Measurements from ENCODE around the gene STK32C.

Gene STK32C

DNA sequence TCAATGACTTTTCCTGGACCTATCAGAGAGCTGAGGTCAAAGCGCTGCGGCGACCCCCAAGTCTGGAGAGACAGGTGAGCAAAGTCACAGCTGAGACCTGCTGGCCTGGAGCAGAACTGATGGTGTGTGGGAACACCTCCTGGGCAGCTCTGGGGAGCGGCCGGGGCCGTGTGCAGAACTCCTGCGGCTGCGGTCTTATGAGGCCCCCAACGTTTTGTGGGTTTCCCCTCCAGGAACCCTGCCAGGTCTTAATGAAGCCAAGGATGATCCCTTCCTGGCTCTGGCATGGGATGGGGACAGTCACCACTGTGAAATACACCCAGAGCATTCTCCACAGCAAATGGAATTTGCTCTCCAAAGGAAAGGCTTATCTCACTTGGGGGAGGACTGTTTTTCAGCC lies 94.9 kb downstream of the STK32C start:
- no peak for DNase-seq (ENCODE audit: low read depth, low spot score)

DNA sequence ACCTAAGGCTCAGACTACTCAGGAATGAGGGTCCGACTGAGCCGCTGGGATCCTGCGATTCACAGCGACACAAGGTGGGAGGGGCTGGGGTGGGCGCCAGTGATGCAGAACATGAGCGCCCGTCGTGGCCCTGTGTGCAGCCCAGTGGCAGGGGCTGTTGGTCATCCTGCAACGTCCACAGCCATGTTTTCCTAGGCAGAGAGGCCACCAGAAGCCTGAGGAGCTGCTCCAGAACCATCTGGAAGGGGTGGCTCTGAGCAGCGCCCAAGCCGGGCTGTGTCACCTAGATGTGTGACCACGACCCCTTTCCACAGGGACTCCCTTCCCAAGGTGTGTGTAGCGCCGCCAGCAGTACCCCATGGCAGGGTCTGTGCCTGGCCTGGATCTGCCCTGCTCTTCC lies 96.5 kb downstream of the STK32C start:
- no peak for DNase-seq (ENCODE audit: low read depth, low spot score)

DNA sequence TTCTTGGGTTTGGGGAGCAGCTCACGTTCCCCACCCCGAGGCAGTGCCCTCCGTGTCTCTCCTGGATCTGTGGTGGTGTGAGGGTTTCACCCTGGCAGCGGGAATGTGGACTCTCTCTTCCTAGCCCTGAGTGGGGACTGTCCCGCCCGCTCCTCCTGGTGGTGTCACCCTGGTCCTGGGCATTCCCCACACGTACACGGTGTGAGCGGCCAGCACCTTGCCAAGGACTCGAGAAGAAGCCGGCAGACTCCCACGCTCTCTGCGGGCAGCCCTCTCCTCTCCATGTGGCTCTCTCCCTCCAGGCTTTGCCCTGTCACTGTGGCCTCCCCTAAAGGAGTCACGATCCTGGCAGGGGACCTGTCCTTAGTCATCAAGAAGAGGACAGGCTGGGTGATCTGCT lies 97.0 kb downstream of the STK32C start:
- no peak for DNase-seq (ENCODE audit: low read depth, low spot score)

DNA sequence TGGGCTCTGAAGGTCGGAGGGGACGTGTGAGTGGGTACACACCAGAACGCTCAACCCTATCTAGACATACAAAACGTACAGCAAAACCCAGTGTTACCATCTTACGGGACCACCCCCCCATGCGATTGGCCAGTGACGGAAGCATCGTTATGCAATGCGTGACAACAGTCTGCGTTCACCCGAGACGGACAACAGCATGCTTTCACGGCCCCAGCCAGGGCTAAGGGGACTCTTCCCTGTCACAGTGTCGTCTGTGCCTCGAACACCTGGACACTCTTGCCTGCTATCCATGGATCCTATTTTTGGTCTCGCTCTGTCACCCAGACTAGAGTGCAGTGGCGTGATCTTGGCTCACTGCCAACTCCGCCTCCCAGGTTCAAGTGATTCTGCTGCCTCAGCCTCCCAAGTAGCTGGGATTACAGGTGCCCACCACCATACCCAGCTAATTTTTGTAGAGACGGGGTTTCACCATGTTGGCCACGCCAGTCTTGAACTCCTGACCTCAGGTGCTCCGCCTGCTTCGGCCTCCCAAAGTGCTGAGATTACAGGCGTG lies 97.7 kb downstream of the STK32C start:
- DNase-seq (ENCODE audit: low read depth, low spot score): no peak

DNA sequence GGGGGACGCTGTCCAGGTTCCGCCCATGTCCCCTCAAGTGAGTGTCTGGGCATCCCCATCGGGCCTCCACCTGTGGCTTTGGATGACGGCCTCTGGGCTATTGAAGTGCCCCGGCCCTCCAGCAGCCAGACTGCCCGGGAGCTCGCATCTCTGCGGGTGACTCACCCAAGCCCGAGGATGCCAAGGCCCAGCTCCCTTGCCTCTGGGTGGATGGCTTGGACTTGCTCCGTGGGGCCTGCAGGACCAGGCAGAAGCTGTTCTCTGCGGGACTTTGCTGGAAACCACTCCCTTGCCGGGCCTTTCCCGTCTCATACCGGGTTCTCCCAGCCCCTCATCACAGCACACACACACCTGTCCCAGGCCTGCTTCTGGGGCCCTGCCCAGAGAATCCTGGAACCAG lies 98.6 kb downstream of the STK32C start:
- no peak for DNase-seq (ENCODE audit: low read depth, low spot score)

DNA sequence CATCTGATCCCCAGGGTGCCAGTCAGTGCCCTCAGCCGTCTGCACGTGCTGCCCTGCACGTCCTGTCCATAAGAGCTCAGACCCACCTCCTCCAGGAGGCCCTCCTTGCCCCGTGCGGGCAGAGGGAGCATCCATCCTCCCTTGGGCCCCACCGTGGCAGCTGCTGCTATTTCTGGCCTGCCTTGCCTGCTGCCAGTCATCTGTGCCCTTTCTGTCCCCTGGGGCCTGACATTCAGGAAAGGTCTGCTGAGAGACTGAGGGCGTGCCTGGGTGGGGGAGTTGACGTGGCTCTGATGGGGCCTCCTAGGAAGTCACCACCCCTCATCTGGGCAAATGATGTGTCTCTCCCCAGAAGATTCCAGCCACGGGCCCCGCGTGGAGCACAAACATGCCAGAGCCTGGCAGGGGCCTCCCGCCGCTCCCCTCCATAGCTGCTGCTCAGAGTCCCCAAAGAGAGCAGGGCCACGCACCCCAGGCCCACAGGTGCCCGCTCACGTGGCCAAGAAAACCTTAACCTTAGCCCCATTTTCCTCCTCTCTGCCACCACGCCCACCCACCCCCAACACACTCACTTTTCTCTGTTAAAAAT lies 99.2 kb downstream of the STK32C start:
- DNase-seq (ENCODE audit: low read depth, low spot score): no peak

DNA sequence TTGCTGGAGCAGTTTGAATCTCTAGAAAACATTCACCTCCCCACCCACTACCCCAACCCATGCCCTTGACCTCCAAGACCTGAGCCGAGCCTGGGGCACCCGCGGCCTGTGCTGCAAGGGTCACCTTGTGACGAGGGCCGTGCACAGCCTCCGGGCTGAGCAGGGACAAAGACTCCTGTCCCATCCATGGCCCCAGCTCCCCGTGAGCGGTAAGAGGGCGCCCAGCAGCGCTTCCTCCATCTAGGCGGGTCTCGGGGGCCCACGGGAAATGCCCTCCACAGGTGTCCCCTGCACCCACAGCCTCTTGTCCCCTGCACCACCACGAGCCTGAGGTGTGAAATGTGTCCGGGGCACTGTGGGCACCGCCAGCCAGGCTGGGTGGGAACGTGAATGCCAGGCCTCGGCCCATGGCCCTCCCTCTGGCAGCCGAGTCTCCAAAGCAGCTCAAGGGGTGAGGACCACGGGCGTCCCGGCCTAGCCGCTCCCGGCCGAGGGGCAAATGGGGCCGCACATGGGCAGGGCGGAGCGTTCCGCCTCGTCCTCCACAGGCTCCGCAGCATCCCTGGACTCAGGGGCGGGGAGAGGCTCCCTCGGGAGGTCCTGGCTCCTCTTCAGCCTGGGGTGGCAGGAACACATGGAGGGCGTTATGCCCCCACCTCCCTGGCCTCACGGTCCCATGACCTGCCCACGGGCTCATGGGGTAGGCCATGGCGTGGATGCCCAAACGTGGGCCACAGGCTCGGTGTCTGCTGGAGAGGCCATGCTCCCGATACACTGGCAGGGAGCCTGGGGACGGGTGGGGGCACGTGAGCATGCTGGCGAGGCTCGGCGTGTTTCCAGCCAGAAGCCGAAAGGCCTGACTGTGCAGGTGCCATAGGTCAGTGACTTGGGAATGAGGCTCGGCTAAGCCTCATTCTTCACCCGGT lies 100.0 kb downstream of the STK32C start:
- no peak for DNase-seq (ENCODE audit: low read depth, low spot score)

DNA sequence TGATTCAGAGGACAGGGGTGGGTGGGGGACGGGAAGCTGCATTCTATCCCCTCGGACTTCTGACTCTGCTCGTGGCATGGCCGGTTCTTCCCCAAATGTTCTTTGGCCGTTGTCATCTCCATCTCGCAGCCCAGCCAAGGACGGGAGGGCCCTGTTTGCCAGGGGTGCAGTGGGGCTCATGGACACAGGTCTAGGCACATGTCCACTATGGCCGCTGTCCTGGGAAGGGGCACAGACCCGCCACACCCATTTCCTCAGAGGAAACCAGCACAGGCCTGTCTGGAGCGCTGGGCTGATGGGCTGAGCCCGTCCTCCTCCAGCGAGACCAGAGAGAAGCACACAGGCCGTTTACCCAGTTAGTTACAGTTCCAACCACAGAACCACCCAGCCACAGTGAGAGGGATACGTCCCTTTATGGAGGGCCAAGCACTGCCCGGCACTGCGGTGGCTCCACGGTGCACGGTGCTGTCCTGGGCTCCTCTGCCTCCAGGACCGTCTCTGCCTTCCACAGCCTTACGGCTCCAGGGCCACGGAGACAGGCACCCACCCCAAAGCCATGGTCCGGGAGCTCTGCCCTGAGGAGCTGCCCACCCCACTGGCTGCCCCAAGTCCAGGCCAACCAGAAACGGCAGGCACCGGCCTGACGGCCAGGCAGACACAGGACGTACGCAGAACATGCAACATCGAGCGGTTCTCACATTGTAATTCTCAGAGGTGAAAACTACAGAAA lies 100.8 kb downstream of the STK32C start:
- DNase-seq (ENCODE audit: low read depth, low spot score): no peak

DNA sequence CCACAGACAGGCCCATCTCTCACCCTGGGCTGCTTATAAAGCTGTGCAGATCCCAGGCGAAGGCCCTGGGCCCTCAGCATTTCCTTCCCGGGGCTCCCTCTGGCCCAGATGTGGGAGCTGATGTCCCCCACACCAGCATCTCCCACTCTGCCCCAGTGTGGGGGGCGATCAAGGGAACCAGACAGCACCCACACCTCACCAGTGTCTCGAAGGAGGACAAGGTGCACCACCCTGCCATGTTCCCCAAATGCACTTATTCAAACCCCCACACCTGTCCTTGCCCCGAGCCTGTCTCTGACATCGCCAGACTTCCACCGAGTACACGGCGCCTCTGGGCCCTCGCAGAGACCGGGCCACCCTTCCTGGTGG lies 101.4 kb downstream of the STK32C start:
- DNase-seq (ENCODE audit: low read depth, low spot score): no peak

DNA sequence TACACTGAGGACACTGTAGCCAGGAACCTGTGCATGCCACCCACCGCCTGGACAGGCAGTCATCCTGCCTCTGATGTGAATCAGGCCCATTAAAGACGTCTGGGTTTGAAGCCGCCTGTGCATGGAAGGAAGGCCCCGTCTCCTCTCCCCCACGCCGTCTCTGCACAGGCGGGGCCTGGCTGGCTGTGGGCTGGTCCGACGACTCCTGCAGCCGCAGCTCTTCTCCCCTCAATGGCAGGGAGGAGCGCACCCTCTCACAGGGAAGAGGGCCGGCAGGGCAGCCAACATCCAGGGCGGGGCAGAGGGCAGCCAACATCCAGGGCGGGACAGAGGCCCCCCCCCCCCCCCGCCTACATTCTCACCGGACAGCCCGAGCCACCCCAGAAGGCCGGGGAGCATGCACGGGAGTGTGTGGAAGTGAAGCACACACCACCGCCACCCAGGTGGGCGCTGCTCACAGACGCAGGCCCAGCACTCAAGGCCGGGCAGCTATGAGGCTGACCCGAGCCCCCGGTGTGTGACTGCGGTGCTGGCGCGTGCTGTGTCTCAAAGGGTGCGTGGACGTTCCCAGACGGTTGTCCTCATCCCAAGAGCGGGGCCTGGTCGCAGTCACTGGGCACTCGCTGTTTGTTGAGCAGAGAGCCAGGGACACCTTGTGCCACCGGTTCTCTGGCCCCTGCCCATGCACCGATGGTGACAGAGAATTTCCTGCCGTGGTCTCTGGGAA lies 101.9 kb downstream of the STK32C start:
- DNase-seq (ENCODE audit: low read depth, low spot score): no peak

DNA sequence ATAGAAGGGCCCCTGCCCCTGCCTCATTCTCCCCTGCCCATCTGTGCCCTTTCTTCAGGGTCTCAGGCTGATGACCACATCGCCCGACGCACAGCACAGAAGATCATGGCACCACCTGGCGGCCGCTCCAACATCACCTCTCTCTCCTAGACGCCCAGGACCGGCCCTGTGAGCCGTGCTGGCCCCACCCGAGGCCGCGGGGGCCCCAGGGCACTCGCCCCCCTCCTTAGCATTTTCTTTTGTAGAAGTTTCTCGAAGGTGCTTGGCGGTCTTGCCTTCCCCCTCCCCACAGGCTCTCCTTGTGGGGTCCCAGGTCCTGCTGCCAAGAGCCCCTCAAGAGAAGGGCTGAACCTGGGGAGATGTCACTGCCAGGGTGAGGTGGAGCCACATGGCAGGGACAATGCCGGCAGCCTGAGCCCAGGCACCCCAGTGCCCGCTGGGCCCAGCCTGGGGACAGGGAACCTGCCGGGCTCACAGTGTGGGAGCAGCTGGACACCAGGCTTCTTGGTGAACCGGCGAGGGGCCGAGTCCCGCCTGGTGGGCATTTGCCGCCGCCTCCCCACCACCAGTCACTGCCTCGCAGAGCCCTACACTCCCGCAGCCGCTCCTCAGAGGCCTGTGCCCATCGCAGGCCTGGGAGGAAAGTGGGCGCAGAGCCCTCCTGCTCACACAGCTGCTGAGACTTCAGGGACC lies 102.8 kb downstream of the STK32C start:
- no peak for DNase-seq (ENCODE audit: low read depth, low spot score)

DNA sequence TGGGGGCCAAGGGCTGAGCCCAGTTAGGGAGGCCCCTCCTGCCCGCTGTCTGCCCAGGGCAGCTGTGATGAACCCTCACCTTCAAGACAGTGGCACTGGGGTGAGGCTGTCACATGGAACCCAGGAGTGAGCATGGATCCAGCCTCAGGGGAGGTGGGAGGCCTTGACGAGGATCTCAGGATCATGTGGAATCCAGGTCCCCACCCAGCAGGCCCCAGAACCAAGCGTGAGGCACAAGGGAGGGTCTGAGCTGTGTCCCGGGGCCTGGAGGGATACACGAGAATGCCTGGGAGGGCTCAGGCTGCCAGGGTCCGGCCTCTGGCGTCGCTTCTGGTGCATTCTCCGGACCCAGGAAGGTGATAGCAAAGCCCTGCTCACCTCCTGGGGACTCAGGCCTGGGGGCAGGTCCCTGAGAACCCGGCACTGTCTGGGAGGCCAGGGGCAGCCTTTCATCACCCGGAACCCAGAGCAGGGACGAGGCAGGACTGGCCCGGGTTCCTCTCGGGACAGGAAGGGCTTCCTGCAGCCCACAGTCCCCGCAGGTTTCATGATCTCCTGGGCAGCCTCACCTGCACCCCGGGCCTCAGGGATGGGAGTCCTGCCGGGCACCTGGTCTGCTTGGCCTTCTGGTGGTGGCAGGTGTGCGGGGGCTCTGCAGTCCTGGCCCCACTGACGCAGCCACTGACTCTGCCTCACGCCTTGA lies 103.5 kb downstream of the STK32C start:
- DNase-seq (ENCODE audit: low read depth, low spot score): no peak

DNA sequence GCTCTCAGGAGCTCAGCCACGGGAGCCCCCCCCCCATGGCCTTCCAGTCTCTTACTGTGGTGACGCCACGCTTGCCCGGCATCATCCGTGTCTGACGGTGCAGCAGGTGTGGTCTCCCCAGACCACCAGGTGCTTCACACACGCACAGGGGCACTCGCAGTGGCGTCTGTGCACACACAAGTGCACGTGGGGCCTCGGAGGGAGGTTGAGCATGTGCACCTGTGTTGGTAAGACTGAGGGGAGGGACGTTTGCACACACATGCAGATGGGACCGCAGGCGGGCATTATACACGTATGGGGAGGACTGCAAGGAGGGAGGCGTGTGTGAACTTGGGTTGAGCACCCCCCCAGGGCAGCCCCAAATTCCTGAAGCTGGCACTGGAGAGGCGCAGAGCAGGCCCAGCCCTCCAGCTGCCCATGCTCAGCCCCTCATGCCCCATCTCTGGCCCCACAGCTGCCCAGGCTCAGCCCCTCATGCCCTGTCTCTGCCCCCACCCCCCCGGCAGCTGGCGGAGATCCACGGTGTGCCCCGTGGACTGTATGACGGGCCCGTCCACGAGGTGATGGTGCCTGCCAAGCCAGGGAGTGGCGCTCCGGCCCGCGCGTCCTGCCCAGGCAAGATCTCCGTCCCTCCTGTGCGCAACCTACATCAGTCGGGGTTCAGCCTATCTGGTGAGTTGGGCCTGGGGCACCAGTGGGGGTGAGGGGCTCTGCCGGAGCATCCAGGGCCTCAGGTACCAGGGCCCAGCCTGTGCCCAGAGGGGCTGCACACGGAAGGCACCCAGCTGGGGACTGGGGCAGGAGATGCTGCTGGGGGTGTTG lies 104.3 kb downstream of the STK32C start:
- no peak for DNase-seq (ENCODE audit: low read depth, low spot score)

DNA sequence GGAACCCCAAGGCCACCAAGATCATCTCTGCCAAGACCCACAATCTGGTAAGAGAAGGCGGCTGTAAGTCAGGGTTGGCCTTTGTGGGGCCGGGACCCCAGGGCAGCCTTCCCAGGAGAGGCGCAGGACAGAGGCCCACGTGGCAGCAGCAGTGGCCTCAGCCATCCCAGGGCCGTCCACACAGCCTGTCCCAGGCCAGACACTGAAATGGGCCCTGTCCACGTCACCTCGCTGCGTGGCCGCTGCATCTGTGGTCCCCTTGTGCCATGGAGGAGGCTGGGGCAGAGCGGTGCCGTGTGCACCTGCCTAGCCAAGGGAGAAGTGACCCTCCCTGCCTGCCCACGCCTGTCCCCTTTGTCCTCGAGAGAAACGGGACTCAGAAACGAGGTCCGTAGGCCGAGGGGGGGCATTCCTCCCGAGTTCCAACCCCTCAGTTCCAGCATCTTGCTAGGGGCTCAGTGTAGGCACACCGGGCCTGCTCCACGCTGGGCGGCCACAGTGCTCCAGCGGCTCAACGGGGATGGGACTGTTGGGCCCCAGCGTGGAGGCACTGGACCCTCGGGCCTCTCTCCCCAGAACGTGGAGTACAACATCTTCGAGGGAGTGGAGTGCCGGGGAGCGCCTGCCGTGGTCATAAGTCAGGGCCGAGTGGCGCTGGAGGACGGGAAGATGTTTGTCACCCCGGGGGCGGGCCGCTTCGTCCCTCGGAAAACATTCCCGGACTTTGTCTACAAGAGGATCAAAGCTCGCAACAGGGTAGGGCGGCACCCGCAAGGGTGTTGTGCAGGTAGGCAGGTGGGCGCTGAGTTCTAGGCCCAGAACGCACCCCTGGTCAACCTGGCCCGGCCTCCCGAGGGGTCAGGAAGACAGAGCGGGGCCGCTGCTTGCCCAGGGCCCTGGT lies 105.4 kb downstream of the STK32C start:
- no peak for DNase-seq (ENCODE audit: low read depth, low spot score)

DNA sequence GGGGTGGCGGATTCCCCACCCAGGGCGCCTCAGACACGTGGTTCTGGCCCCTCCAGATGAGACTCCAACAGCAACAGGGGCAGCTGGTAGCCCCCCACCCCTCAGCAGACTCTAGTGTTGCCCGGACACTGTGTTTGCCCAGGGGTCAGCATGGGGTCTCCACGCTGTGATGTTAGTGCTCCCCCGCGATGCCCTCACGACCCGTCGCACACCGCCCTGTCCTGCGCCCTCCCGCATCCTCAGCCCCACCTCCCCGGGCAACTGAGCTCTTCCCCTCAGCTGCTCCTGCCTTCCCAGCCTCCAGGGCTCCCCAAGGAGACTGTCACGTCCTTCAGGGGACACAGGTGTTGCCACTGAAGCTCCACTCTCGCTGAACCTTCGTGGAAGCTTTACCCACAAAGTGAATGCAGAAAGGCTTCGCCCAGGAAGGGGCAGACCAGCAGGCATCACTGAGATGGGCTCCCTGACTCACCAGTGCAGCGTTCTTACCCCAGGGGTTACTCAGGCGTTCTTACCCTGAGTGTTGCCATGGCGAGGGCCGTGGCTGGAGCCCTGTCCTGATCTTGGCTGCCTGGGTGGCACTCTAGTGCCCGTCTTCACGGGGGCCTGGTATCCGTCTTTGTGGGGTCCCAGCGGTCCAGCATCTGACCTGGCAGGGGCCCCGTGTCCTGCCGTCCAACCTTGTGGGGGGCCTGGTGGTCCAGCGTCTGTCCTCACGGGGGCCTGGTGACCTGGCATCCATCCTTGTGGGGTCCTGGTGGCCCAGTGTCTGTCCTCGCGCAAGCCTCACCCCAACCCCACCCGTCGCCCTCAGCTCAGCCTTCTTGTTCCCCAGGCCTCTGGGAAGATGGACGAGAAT lies 106.4 kb downstream of the STK32C start:
- DNase-seq (ENCODE audit: low read depth, low spot score): no peak

DNA sequence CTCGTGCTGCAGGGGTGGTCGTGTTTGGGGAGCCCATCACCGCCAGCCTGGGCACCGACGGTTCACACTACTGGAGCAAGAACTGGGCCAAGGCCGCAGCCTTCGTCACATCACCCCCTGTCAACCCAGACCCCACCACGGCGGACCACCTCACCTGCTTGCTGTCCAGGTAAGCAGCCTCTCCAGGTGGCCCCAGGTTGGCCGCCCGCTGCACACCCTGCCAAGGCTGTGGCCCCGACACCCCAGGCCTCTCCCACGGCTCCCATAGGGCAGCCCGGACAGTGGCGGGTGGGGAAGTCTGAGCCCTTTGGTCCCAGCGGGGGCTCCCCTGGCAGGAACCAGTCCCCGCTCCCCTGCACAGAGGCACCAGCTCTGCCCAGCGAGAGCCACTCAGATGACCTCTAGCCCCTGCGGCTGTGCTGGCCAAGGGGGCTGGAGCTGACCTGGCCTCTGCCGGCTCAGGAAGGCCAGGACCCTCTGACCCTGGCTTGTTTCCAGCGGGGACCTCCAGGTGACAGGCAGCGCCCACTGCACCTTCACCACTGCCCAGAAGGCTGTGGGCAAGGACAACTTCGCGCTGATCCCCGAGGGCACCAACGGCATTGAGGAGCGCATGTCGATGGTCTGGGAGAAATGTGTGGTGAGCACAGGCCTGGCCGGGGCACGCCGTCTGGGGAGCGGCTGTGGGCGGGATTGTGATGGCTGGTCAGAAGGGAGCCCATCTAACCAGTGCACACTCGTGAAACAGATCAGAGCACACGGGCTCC lies 107.2 kb downstream of the STK32C start:
- no peak for DNase-seq (ENCODE audit: low read depth, low spot score)

DNA sequence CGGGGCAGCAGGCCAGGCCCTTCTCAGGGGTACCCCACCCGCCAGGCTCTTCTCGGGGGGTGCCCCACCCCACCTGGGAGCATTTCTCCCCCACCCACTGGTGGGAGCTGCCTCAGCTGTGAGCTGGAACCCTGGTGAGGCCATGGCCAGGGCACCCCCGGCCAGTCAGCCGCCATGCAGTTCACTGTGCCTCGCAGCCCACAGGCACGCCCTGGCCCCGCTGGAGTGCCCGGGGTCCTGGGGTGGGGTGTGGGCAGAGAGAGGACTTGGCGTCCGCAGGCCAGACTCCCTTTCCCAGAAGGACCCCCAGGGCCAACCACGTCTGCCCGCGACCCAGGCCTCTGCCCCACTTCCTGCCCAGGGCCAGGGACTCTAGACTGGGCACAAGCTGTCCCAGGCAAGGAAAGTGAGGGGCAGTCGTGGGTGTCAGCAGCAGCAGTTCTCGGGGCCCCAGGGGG lies 107.9 kb downstream of the STK32C start:
- no peak for DNase-seq (ENCODE audit: low read depth, low spot score)

Data from activated naive CD8-positive, alpha-beta T cell treated with anti-CD3 and anti-CD28 coated beads, Interleukin-2, amount 50 U/mL, for 16 hours (primary cell).